Caco-2 (cell line): ENCODE data around the gene FAM107B. TPM values are rescaled to one million over a fixed set of nuclear protein-coding genes. Genes with fewer than 3 reads are reported as not detected.

Source experiments
- BruUV-seq: library from RNA; stranded (reverse); fragments of 400-500 nt; replicated peaks from 2 replicates; lab custom pipeline; 2021; lab: Mats Ljungman, UMichigan
- CTCF ChIA-PET: fragments of 300-600 bp; sonication (Branson Sonifier 250); formaldehyde crosslinking; loops from one replicate; lab custom pipeline; 2022; ENCODE audit warnings: antibody characterized with exemption; lab: Charles Lee
- POLR2A ChIA-PET: fragments of 300-600 bp; sonication (Branson Sonifier 250); formaldehyde crosslinking; loops from one replicate; lab custom pipeline; 2022; ENCODE audit warnings: antibody characterized with exemption; lab: Charles Lee
- DNase-seq, 2 experiments: peaks; one replicate each; pipeline versions ENCODE4 v3.0.0 to v3.0.0-alpha.2; 2020 to 2022
- H3K27me3 ChIP-seq: replicated peaks from 2 replicates; pipeline ENCODE4 v1.6.0; 2011; ENCODE audit warnings: low read length; ENCODE audit not compliant: control insufficient read depth, insufficient read depth
- H3K36me3 ChIP-seq: 2 replicates; pipeline ENCODE4 v1.5.1; 2011; ENCODE audit warnings: low read length; ENCODE audit not compliant: control insufficient read depth, insufficient read depth
- H3K4me1 ChIP-seq: fragments of 250-450 bp; sonication (Bioruptor Pico); 2 replicates; pipeline ENCODE4 v1.5.1; 2020; ENCODE audit warnings: mild to moderate bottlenecking
- H3K4me3 ChIP-seq: 2 replicates; pipeline ENCODE4 v1.5.1; 2011; ENCODE audit warnings: low read depth, mild to moderate bottlenecking, control low read depth, low read length
- H3K9me3 ChIP-seq: fragments of 250-450 bp; sonication (Bioruptor Pico); 2 replicates; pipeline ENCODE4 v1.5.1; 2020; ENCODE audit warnings: mild to moderate bottlenecking, moderate library complexity
- H3K27ac Mint-ChIP-seq: one replicate; pipeline ENCODE4 v1.8.0; 2022; ENCODE audit warnings: mixed read lengths; ENCODE audit not compliant: unreplicated experiment
- H3K27me3 Mint-ChIP-seq: one replicate; pipeline ENCODE4 v1.8.0; 2022; ENCODE audit warnings: mixed read lengths; ENCODE audit not compliant: insufficient read depth, unreplicated experiment
- H3K36me3 Mint-ChIP-seq: one replicate; pipeline ENCODE4 v1.8.0; 2022; ENCODE audit warnings: mild to moderate bottlenecking, mixed read lengths; ENCODE audit not compliant: insufficient read depth, unreplicated experiment
- H3K4me1 Mint-ChIP-seq: one replicate; pipeline ENCODE4 v1.8.0; 2022; ENCODE audit warnings: low read depth, mixed read lengths; ENCODE audit not compliant: unreplicated experiment
- H3K4me3 Mint-ChIP-seq: one replicate; pipeline ENCODE4 v1.8.0; 2022; ENCODE audit warnings: mild to moderate bottlenecking, moderate library complexity, mixed read lengths; ENCODE audit not compliant: unreplicated experiment
- H3K9me3 Mint-ChIP-seq: one replicate; pipeline ENCODE4 v1.8.0; 2022; ENCODE audit warnings: mixed read lengths; ENCODE audit not compliant: unreplicated experiment
- CTCF ChIP-seq, 2 experiments: fragments of 200-600 bp in 1 of 2; IDR thresholded peaks; 1 replicate in 1 of 2; 2 replicates in 1 of 2; pipeline versions ENCODE4 v1.5.1 to v1.8.0; 2011 to 2022; ENCODE audit warnings: antibody characterized with exemption in 1 of 2, control low read depth in 1 of 2, inconsistent platforms in 1 of 2, low read depth in 1 of 2, low read length in 1 of 2, mild to moderate bottlenecking in 1 of 2, moderate library complexity in 1 of 2; ENCODE audit not compliant: insufficient read depth in 1 of 2, severe bottlenecking in 1 of 2, unreplicated experiment in 1 of 2
- intact Hi-C: fragments of 100-400 bp; cut with micrococcal nuclease; formaldehyde crosslinking; loops from one replicate; pipeline ENCODE4 v1.10.0; 2022; ENCODE audit not compliant: unreplicated experiment
- total RNA-seq: library from RNA; stranded (reverse); gene quantifications from 2 replicates; pipeline ENCODE4 v1.2.3, GENCODE V29; 2022

FAM107B gene
- total RNA-seq, 1 experiment from 2014 or later, result 206 TPM

- DNase-seq, result no peak
- Mint-ChIP-seq H3K27ac (no peak overlapping the region), H3K4me3 (no peak overlapping the region), H3K27me3 (no peaks in the 10 kb centered on the region), H3K4me1 (peaks cover 24% of the 10 kb centered on the region), H3K36me3 (peaks cover 6% of the 10 kb centered on the region), H3K9me3 (peaks cover 17% of the 10 kb centered on the region)
- Histone ChIP-seq H3K9me3 (0 out of 2 replicates have a peak, but pooled peaks cover 3% of the 10 kb centered on the region), H3K27me3 (no peaks in the 10 kb centered on the region), H3K4me3 (no peak overlapping the region), H3K36me3 (no peaks in the 10 kb centered on the region), H3K4me1 (peaks cover 27% of the 10 kb centered on the region)
- intact Hi-C loops, result no loop called here
- ChIA-PET CTCF (no interaction called here), POLR2A (no interaction called here)
- no peak for TF ChIP-seq CTCF (IDR thresholded peaks at IDR 0.05; ENCODE audit: insufficient read depth in 1 of 2, low read depth in 1 of 2, low read length in 1 of 2, severe bottlenecking in 1 of 2, unreplicated experiment in 1 of 2)
- no TSS peak for BruUV-seq
Measured at GRCh38 chr10:14658331-14659127, 116.2 kb downstream of the FAM107B start.

- no peaks in the 10 kb centered on the region for H3K27me3 Mint-ChIP-seq
- H3K9me3 Mint-ChIP-seq, result no peaks in the 10 kb centered on the region
- no peaks in the 10 kb centered on the region for H3K9me3 ChIP-seq
- peaks cover 42% of the 10 kb centered on the region for H3K4me1 ChIP-seq
- CTCF ChIA-PET, result no interaction called here
- peaks cover 9% of the 10 kb centered on the region for H3K36me3 Mint-ChIP-seq
- DNase-seq, result no peak
- no peak for TF ChIP-seq CTCF (IDR thresholded peaks at IDR 0.05; ENCODE audit: insufficient read depth in 1 of 2, low read depth in 1 of 2, low read length in 1 of 2, severe bottlenecking in 1 of 2, unreplicated experiment in 1 of 2)
- intact Hi-C loops, result no loop called here
- H3K4me1 Mint-ChIP-seq, result peaks cover 32% of the 10 kb centered on the region
- no peaks in the 10 kb centered on the region for H3K36me3 ChIP-seq
- no peak overlapping the region for H3K4me3 ChIP-seq
- no peak overlapping the region for H3K4me3 Mint-ChIP-seq
- BruUV-seq, result no TSS peak
- no peak overlapping the region for H3K27ac Mint-ChIP-seq
- no peaks in the 10 kb centered on the region for H3K27me3 ChIP-seq
- POLR2A ChIA-PET, result no interaction called here
Measured at GRCh38 chr10:14656052-14656730, 118.5 kb downstream of the FAM107B start.

GRCh38 chr10:14654821-14655382, 119.8 kb downstream of the FAM107B start:
- Mint-ChIP-seq H3K27me3 (no peaks in the 10 kb centered on the region), H3K4me1 (peaks cover 32% of the 10 kb centered on the region), H3K4me3 (peak overlapping the region; percentile 68), H3K27ac (peak overlapping the region; percentile 99), H3K36me3 (peaks cover 9% of the 10 kb centered on the region), H3K9me3 (peaks cover 1% of the 10 kb centered on the region)
- Histone ChIP-seq H3K9me3 (peaks cover 2% of the 10 kb centered on the region; the same call in 1 of the 2 replicates), H3K27me3 (no peaks in the 10 kb centered on the region), H3K36me3 (no peaks in the 10 kb centered on the region), H3K4me1 (peaks cover 42% of the 10 kb centered on the region), H3K4me3 (no peak overlapping the region)
- no peak for DNase-seq
- ChIA-PET CTCF (no interaction called here), POLR2A (no interaction called here)
- no TSS peak for BruUV-seq
- intact Hi-C loops, result loop anchor here (2.0 to 5.0 kb wide), 2 partner anchors 16 to 53 kb away; no protein-coding TSS in a partner anchor
- no peak for TF ChIP-seq CTCF (IDR thresholded peaks at IDR 0.05; ENCODE audit: insufficient read depth in 1 of 2, low read depth in 1 of 2, low read length in 1 of 2, severe bottlenecking in 1 of 2, unreplicated experiment in 1 of 2)
